Transverse colon (tissue), 4 donors: ENCODE measurements around the gene PPP1R3G. TPM values are rescaled to one million over a fixed set of nuclear protein-coding genes. Genes with fewer than 3 reads are reported as not detected.

Experiments
- DNase-seq: peaks from one replicate; pipeline ENCODE4 v3.0.0-alpha.2; 2019
- H3K27ac ChIP-seq, 4 donors: fragments of 200-600 bp; sonication (generic); 2 replicates each; pipeline ENCODE4 v1.5.1; 2016 to 2018; ENCODE audit warnings: inconsistent platforms in 4 of 4
- H3K27me3 ChIP-seq: fragments of 200-600 bp; sonication (generic); 2 replicates; pipeline ENCODE4 v1.5.1; 2017; ENCODE audit warnings: inconsistent platforms
- H3K36me3 ChIP-seq, 4 donors: fragments of 200-600 bp; sonication (generic); 2 replicates each; pipeline ENCODE4 v1.5.1; 2017 to 2019; ENCODE audit warnings: inconsistent platforms in 4 of 4
- H3K4me1 ChIP-seq, 4 donors: fragments of 200-600 bp; sonication (generic); 2 replicates each; pipeline ENCODE4 v1.5.1; 2017 to 2020; ENCODE audit warnings: inconsistent platforms in 4 of 4
- H3K4me3 ChIP-seq, 4 donors: fragments of 200-600 bp; sonication (generic); 1 replicate in 1 of 4; 2 replicates in 3 of 4; pipeline versions ENCODE4 v1.5.1 to v1.6.1; 2017 to 2019; ENCODE audit warnings: inconsistent platforms in 4 of 4
- H3K9me3 ChIP-seq, 2 donors: fragments of 200-600 bp; sonication (generic); 2 replicates each; pipeline ENCODE4 v1.5.1; 2017 to 2019; ENCODE audit warnings: inconsistent platforms in 2 of 2
- CTCF ChIP-seq, 5 experiments: fragments of 200-600 bp in 3 of 5; fragments of 450-650 bp in 2 of 5; sonication (generic) in 3 of 5; IDR thresholded peaks; 1 replicate in 2 of 5; 2 replicates in 3 of 5; pipeline ENCODE4 v1.5.1; 2016 to 2017; ENCODE audit warnings: antibody characterized with exemption in 5 of 5, inconsistent platforms in 3 of 5, mild to moderate bottlenecking in 2 of 5, moderate library complexity in 1 of 5
- EP300 ChIP-seq: sonication (generic); formaldehyde crosslinking; IDR thresholded peaks from one replicate; pipeline ENCODE4 v1.6.1; 2017; ENCODE audit warnings: antibody characterized with exemption, low read depth
- POLR2A ChIP-seq: fragments of 450-650 bp; IDR thresholded peaks from one replicate; pipeline ENCODE4 v1.6.1; 2016; ENCODE audit warnings: antibody characterized with exemption, mild to moderate bottlenecking, moderate library complexity
- POLR2AphosphoS5 ChIP-seq, 3 donors: sonication (generic); formaldehyde crosslinking; IDR thresholded peaks; one replicate each; pipeline ENCODE4 v1.6.1; 2016; ENCODE audit warnings: antibody characterized with exemption in 3 of 3
- WGBS, 2 donors: methylation state at CpG; one replicate each; pipeline ENCODE4 v1.1.5; 2018; ENCODE audit warnings: low coverage in 1 of 2; 5-methylcytosine and 5-hydroxymethylcytosine counted together
- in situ Hi-C, 4 donors: fragments of 200-750 bp; cut with MboI; loops; one replicate each; pipeline versions ENCODE4 v1.15.0 to v1.15.1; 2017; ENCODE audit warnings: low sequenced_read_pairs in 3 of 4, low pct_ligation_motif_present in 1 of 4, low pct_unique_long_range_greater_than_20kb in 1 of 4
- intact Hi-C: fragments of 100-400 bp; cut with DNase I; formaldehyde crosslinking; loops from one replicate; pipeline ENCODE4 v1.15.1; 2023; ENCODE audit warnings: low total_unique reads
- total RNA-seq, 4 donors: library from RNA; depleted of rRNA; stranded (reverse); fragments of >200 nt; gene quantifications; one replicate each; pipeline ENCODE4 v1.1.0, GENCODE V29; 2016

PPP1R3G gene
- total RNA-seq, 4 donors from 2014 or later, result 0.40 to 1.2 (median 0.95) TPM; not detected in 1

- Histone ChIP-seq H3K4me1 (peaks cover 0 to 2% (median 0%) of the 10 kb centered on the region in 4 donors), H3K27ac (no peak overlapping the region), H3K36me3 (no peaks in the 10 kb centered on the region), H3K9me3 (no peaks in the 10 kb centered on the region), H3K4me3 (no peak overlapping the region), H3K27me3 (no peaks in the 10 kb centered on the region)
- TF ChIP-seq EP300, result no peak
- no peak for TF ChIP-seq POLR2A
- TF ChIP-seq CTCF (IDR thresholded peaks at IDR 0.05), result no peak
- TF ChIP-seq POLR2AphosphoS5 (IDR thresholded peaks at IDR 0.05), result no peak
- intact Hi-C loops (no loop called here), in situ Hi-C loops (no loop called here)
- 92% methylated on average over 3 of the region's 3 CpGs; no CpG with 5 or more reads in 1 of the 2 donors for WGBS, 2 donors
- no peak for DNase-seq
These were observed 40.3 kb upstream of the PPP1R3G start for GRCh38 chr6:5044866-5045265.

GRCh38 chr6:5045416-5045815 is 39.7 kb upstream of the PPP1R3G start:
- H3K4me3 ChIP-seq, result no peak overlapping the region
- H3K36me3 ChIP-seq, result no peaks in the 10 kb centered on the region
- no peak overlapping the region for H3K27ac ChIP-seq
- TF ChIP-seq POLR2A (no peak), CTCF (IDR thresholded peaks at IDR 0.05) (no peak), EP300 (no peak), POLR2AphosphoS5 (IDR thresholded peaks at IDR 0.05) (no peak)
- no peak for DNase-seq
- H3K9me3 ChIP-seq, result no peaks in the 10 kb centered on the region
- in situ Hi-C loops (no loop called here), intact Hi-C loops (no loop called here)
- WGBS, 2 donors, result 63 to 68% methylated on average over 8 of the region's 8 CpGs
- peaks cover 0 to 2% (median 0%) of the 10 kb centered on the region in 4 donors for H3K4me1 ChIP-seq
- no peaks in the 10 kb centered on the region for H3K27me3 ChIP-seq

- peaks cover 0 to 5% of the 10 kb centered on the region in 2 donors for H3K9me3 ChIP-seq
- peaks cover 0 to 2% (median 0%) of the 10 kb centered on the region in 4 donors for H3K4me1 ChIP-seq
- 76% methylated on average over 9 of the region's 9 CpGs; no CpG with 5 or more reads in 1 of the 2 donors for WGBS, 2 donors
- H3K4me3 ChIP-seq, result no peak overlapping the region
- in situ Hi-C loops (no loop called here), intact Hi-C loops (no loop called here)
- no peaks in the 10 kb centered on the region for H3K27me3 ChIP-seq
- H3K27ac ChIP-seq, result no peak overlapping the region
- DNase-seq, result no peak
- TF ChIP-seq CTCF (IDR thresholded peaks at IDR 0.05) (no peak), EP300 (no peak), POLR2AphosphoS5 (IDR thresholded peaks at IDR 0.05) (no peak), POLR2A (no peak)
- H3K36me3 ChIP-seq, result no peaks in the 10 kb centered on the region
These were observed 38.7 kb upstream of the PPP1R3G start for GRCh38 chr6:5046430-5046829.

DNA sequence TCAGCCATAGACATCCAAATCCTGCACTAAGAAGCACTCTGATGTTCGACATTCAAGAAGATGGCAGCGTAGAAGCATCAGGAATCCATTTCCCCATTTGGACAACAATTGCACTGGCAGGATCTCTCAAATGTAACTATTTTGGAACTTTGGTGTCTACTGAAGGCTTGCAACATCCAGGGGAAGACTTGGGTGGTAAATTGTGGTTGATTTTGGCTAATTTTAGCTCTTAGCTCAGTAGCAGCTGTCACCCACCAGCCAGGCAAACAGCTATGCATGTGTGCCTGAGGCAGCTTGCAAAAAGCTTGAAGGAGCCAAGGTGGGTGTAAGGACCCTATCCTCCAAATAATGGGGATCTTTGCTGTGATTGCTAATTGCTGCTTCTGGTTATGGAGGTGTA is 35.1 kb upstream of the PPP1R3G start:
- intact Hi-C loops (no loop called here), in situ Hi-C loops (no loop called here)
- Histone ChIP-seq H3K36me3 (no peaks in the 10 kb centered on the region), H3K4me1 (peaks cover 0 to 2% (median 0%) of the 10 kb centered on the region in 4 donors), H3K27me3 (no peaks in the 10 kb centered on the region), H3K27ac (no peak overlapping the region), H3K4me3 (no peak overlapping the region), H3K9me3 (peaks cover 0 to 11% of the 10 kb centered on the region in 2 donors)
- TF ChIP-seq CTCF (IDR thresholded peaks at IDR 0.05) (no peak), EP300 (no peak), POLR2AphosphoS5 (IDR thresholded peaks at IDR 0.05) (no peak), POLR2A (no peak)
- 91% methylated on average over 2 of the region's 2 CpGs; no CpG with 5 or more reads in 1 of the 2 donors for WGBS, 2 donors
- DNase-seq, result no peak
